ENCODE measurements around the gene AMOTL1.
"Not testable (repeated sequence)": the region's sequence is repeated elsewhere in the genome, so short reads cannot be mapped to it uniquely, and the experiment has no call there.

Gene AMOTL1

DNA sequence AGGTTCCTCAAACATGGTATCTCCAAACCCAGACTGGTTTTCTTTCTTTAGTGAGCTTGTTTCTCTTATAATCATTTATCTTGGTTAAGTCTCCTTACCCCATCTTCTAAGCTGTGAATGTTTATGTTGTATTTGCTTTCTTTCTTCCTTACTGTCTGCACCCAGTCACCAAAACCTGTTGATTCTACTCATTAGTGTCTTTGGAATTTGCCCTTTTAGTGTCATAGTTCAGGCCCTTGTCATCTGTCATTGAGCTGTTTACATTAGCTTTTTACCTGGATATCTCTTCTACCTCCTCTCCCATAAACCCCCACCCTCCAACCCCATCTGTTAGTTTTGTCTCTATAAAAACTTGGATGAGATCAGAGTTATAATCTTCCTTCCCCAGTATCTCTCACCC is 59.9 kb downstream of the AMOTL1 start:
- no peak for DNase-seq

DNA sequence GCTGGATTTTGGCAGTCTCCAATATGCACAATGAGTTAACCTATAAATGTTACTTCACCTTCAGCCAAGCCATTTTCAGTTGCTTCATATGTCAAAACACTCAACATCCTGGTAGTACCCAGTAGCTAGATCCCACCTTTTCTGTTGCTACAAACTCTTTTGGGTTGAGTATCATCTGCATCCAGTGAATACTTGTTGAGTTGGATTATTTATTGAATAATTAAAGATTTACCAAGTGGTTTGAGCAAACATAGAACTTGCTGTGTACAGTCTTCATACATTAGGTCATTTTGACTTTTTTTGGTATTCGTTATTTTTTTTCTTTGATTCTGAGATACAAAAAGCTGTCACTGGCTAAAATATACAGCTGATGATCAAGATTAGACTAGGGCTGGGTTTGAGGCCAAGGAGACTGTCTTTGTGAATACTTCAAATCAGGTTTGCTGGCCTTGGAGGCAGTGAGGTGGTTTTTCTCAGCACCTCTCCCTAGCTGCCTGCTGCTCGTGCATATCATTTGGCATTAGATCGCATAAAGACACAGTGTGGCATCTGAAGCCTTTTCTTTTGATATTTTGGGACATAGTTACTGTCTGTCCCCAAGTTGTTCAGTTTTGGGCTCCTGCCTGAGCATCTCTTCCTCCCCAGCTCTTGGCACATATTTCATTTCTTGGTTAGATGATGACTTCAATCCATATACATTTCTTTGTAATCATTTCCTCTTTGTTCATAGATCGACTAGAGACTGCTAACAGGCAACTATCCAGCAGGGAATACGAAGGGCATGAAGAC is 62.8 kb downstream of the AMOTL1 start:
- no peak for DNase-seq

DNA sequence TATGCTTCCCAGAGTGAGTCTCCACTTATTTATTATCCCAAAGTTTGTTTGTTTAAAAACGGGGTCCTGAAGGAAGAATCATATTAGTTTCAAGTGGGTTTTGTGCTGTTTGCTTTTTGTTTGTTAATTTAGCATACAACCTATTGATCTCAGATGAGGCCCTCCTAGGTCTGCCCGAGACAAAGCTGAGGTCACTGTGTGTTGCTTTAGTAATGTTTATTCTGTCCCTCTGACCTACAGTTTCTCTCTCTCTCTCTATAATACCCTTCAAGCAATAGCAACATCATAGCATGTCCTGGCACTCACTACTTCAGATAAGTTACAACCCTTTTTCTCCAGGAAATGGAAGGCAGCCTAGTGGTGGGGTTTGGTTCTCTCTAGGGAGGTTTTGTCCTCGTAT is 63.4 kb downstream of the AMOTL1 start:
- no peak for DNase-seq

DNA sequence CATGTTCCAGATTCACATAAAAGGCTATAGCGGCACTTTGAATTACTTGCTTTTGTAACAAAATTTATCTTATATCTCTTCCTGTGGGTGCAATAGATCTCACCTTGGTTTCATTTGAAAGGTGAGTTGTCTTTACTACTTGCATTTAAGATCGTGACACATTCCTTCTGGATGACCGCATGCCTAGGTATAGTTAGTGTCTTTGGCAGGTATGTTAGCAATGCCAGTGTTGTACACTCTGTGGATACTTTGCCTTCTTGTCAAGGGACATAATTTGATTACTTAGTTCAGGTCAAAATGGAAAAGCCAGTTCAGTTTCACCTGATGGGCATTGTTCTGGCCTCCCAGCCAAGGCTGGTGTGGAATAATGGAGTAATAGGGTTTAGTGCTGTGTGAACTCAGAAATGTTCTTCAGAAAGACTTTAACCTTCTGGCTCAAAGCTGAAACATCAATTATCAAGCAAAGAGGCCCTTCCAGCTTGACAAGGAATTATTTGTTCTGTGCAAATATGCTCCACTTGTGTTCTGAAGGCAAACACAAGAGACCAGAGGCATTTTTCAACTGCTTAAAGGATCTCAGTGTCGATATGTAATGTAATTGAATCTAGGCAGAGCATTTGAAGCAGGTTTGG is 64.6 kb downstream of the AMOTL1 start:
- DNase-seq, result no peak

DNA sequence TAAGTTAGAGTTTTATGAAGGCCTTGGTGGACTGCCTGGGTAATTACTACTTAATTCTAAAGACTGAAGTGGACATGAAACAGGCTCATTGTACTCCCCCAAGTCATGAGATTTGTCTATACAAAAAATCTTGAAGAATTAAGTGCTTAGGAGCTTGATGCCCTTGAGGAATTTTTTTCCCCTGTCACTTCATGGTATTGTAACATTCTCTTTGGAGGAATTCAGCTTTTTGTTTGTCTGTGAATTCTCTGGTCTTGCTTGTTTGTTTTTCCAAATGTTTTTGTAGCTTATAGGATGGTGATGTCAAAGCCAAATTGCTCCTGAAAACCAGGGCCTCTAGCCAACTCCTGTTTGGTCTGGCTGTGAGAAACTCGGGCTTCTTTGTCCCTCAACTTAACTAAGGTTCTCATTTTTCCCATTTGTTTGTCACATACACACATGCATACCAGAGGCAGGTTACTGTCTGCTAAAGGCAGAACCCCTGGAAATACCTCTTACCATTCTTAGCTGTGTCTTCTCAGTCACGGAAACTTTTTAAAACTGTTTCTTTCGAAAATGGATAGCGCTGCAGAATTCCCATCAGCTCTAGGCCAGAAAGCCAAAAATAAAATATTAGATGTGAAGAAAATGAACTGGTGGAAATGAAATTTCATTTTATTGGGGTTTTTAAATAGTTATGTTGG is 66.9 kb downstream of the AMOTL1 start:
- no peak for DNase-seq

DNA sequence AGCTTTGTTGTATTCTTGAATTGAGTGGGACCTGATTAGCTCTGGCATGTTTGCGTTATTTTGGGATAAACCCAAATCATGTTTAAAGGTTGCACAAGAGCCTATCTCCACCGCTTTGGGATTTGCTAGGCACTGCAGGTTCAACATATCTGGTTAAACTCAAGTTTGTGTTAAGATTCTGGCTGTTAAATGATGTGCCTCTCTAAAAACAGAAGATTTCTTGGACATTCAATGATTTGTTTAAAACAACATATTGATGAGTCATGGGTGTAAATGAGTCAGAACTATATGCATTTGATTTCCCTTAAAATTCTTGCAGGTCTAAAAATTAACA is 67.4 kb downstream of the AMOTL1 start:
- DNase-seq, result no peak

DNA sequence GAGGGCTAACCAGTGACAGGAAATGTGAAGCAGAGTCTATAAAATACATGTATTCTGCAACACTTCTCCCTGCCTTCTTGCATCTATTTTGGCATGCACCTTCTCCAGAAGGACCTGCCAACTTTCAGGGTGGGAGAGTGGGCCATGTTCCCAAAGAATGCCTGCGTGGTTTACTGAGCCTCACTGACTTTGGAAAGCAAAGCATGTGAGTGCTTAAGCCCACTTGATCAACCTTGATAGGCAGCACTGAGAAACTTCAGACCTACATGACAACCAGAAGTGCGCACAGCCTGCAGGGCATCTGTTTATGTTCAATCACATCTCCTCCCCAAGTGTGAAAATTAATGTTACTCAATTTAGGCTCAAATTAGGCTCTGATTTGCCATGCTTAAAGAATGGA is 69.2 kb downstream of the AMOTL1 start:
- DNase-seq, result no peak

DNA sequence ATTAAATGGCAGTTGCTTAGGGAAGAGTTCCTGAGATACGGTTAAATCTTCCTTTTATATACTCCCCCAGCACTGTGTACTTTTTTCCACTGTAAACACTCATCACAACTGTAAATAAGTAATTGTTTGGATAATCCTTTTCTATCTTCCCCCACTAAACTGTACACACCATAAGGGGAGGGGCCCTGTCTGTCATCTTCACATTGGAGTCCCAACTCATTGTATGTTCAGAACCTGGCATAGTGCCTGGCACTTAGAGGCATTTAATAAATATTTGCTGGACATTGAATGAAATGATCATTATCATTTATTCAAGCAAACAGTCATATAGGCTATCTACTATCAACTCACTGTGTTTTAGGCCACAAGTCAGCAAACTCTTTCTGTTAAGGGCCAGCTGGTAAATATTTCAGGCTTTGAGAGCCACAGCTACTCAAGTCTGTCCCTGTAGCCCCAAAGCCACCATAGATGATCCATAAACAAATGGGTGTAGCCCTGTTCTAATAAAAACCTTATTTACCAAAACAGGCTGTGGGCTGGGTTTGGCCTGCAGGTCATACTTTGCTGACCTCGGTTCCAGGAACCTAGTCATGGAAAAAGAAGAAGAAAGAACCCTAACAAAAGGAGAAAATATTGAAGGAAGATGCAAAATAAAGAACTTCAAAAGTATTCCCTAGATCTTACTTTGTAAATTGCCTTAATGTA is 70.0 kb downstream of the AMOTL1 start:
- no peak for DNase-seq

DNA sequence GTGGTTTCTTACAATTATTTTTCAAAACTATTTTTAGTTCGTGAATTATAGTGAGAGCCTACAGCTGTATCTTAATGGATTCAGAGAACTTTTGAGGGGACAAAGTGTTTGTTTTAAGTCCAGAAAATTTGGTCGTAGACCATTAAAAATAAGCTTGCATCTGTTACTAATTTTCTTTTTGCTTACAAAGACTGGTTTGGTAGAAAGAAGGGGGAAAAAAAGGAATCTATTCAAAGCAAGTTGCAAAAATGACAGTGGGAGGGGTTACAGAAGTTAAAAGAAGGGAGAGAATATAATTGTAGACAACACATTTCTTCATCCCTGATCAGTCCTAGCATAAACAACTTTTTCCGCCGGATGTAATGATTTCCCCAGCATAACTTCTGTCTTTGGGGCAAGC is 72.1 kb downstream of the AMOTL1 start:
- no peak for DNase-seq

DNA sequence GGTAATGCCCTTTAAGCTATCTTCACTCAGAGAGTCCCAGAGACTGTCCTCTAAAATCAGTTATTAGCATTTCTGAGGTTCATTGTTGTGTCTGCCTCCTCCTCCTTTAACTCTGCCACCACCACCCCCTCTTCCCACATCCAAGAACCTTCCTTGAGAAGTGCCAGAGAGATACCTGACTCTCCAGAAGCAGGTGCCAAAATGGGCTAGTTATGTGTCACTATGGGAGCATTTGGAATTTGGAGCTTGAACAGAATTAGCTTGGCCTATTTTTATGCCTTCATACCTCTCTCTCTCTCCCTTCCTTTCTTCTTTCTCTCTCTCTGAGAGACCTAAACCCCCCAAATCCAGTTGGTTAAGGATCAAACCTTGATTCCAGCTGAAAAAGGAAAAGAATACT is 75.9 kb downstream of the AMOTL1 start:
- DNase-seq, result no peak

DNA sequence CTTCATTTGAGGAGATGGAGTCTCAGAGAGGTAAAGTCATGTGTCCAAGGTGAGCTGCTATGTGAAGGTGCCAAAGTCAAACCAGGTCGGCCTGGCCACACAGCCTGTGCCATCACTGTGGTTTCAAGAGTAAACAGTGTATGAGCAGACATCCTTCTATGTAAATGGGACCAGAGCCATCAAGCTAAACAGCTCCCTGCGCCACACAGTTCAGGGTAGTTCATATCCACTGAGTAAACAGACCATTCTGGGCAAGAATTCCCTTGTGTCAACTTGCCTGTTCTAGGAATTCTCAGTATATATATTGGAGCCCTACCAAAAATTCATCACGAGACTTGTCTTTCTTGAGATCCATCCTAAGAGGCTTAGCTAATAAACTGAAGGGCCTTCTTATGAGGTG is 77.5 kb downstream of the AMOTL1 start:
- no peak for DNase-seq

DNA sequence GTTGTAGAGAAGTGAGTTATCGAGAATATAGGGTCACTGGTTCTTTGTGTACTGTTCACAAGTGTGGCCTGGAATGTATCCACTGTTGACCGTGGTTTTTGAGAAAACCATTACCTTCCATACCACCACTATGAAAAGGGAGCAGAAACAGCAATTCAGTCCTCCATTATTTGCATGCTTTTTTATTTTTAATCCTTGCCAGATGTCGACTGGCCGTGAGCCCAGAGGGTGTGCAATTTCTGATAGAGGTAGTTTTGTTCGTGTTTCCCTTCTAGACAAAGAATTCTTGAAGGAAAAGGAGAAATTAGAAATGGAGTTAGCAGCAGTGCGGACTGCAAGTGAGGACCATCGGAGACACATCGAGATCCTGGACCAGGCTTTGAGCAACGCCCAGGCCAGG is 81.7 kb downstream of the AMOTL1 start:
- no peak for DNase-seq

DNA sequence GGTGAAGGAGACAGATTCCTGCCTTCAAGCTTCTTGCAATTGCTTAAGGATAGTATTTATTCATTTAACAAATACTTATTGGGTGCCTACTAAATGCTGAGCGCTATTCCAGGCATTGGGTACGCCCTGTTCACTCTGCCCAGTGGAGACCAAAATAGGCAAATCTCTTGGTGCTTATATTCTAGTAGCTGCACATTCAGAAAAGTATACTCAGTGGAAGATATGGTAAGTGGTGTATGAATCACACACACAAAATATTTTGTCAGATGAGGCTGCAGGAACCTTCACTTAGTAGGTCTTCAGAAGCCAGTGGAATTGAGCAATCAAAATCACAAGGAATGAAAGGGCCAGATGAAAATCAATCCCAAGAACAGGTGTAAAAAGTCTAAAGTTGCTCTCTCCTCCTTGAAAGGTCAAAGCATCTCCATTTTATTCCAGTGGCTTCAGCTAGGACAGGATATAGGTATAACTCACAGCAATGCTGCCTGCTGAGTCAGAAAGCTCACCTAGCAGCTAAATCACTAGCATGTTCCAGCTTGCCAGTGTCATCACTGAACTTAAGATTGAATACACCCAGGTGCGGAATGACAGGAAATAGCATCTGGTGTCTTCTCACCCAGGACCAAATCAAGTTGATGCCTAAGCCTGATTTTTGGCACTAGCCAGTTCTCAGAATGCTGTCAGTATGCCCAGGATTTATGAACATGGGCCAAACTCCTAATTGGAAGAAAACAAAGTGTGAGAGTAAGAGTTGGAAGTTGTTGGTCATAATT is 83.9 kb downstream of the AMOTL1 start:
- DNase-seq, result no peak

DNA sequence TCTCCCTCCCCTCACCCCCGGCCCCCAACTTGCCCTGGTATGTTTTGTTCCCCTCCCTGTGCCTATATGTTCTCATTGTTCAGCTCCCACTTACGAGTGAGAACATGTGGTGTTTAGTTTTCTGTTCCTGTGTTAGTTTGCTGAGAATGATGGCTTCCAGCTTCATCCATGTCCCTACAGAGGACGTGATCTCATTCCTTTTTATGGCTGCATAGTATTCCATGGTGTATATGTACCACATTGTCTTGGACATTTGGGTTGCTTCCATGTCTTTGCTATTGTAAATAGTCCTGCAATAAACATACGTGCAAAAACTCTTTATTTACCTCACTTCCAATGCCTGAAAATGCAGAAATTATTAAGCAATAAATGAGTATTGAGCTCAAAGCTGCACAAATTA is 85.1 kb downstream of the AMOTL1 start:
- not testable (repeated sequence) for DNase-seq

DNA sequence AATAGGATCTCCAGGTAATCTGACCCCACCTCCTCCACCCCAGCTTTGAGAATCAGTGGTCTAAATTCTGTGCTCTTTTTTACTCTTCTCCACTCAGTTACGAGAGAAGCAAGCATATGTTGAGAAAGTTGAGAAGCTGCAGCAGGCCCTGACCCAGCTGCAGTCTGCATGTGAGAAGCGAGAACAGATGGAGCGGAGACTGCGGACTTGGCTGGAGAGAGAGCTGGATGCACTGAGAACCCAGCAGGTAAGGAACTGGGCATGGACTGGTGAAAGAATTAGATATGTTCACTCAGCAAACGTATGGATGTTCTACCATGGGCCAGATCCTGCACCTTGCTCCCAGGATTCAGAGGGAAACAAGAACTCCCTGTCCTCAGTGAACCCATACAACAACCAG is 85.7 kb downstream of the AMOTL1 start:
- DNase-seq, result no peak

DNA sequence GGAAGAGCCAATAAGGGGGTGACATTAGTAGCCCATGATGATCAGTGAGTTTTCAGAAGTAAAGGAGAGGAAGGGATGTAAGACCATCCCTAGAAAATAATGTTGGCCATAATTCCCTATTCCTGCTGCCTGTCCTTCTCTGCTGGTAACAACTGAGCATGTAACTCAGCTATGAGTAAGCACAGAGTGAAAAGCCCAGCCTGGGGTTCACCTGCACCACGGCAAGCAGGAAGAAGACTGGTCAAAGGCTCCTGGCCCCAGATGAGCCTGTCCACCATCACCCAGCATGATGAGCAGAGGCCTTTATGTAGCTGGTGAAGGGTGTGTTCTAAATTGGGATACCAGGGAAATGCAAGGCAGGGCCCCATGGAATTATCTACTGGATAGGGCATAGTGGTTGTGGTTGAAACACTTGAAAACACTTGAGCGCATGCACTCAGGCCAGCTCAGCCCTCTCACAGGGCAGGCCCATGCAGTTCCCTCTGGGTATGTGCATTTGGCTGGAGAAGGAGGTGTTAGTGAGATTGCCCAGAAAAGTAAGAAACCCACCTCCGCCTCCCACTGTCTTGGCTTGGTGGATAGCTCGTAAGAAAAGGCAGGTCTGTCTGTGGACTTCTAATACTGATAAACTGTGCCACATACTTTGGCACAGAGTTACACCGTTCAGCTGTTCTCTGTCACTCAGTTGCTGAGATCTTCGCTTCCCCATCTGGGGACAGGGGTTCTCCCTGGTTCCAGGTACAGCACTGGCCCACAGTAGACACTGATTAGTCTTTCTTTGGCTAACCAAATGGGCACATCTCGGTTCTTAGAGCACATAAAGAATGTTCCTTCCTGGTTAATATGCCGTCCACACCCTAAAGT is 86.8 kb downstream of the AMOTL1 start:
- no peak for DNase-seq

DNA sequence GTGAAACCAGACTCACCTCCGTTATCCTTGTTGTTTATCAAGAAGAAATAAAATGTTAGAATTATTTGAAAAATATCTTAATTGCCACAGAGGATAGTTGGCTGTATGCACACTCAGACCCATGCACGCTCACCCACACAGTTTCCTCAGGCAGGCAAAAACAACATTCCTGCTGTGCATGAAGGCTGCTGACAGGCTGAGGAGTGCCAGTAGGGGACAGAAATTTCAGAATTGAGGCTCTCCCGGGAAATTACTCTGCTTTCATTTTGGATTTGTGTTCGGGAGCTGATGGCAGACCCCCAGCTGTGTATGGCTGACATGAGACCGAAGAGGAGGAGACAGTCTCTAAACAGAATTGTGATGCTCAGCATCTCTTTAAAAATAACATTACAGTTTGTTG is 87.5 kb downstream of the AMOTL1 start:
- no peak for DNase-seq

DNA sequence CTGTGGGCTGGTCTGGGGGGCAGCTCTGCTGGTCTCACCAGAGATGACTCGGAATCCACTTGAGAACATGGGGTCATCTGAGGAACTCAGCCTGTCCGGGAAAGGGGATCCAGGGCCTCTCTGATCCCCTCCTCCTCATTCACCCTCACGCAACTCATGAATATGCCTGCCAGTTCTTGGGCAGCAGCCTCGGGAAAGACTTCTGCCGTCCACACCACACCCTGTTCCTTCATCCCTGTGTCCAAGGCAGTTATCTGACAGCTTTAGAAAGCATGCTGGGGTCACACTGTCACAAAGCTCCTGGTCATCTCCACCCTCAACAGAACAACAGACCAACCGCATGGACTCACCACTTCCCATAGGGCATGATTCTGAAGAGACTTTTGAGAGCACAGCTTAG is 88.3 kb downstream of the AMOTL1 start:
- no peak for DNase-seq

DNA sequence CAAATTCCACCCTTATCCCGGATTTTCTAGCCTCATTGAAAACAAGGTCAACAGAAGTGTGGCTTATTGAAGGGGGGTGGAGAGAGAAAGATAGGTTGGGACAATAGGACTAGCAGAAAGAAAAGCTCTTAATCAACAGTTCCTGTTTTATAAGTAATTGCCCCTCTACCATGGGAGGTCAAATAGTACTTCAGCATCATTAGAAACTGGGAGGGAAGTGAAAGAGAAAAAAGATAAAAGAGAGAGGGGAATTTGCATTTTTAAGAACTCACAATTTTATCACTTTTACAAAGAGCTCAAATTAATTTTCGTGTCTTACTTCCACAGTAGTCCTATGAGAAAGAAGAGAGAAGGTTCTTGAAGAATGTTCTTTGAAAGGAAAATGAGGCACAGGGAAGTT is 89.2 kb downstream of the AMOTL1 start:
- DNase-seq, result no peak

DNA sequence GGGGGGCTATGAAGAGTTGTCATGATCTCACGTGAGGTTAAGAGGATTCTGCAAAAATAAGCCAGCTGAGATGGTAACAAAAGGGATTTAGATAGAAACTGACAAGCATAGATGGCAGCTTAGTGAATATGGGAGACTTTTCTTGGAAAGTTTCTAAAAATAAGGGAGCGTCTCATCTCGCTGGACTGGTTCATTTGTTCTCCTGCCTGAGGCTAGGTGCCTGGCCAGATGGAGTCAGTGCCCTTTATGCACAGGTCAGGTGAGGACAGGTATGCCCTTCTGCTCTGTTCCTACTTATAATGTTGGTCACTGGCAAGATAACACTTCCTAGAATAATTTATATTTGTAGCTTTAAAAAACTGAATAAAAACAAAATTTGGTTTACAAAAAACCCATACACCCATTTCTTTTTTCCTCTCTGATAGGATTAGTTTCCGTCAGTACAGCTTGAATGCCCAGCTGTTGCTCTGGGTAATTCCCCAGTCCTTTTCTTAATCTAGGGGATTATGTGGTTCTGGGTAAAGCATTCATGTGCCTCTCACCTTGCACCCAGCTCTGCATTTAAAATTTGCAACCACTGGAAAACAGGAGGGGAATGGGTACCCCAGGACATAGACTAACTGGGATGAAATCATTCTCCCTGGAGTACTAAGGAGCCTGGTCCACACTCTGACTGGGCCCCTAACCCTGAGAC is 90.0 kb downstream of the AMOTL1 start:
- no peak for DNase-seq

DNA sequence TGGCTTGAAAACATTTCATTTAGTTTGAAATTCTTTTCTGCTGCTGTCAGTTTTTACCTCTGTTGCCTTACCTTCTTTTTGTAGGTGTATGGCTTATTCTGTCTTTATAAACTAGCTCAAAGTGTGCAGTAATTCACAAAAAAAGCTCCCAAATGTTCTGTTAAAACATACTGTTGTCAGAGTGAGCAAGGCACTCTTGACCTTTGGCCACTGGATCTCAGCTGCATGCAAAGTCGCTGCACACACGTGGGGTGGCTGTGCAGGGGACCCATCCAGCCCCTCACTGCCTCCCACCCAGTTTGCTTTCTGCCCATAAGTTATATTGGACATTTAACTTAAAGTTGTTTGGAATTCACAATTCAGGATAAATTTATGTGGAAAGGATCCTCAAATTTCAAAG is 92.2 kb downstream of the AMOTL1 start:
- DNase-seq, result no peak

Data from effector CD4-positive, alpha-beta T cell (primary cell).